Testis (tissue), 3 donors: ENCODE measurements around the gene SCIN. TPM values are rescaled to one million over a fixed set of nuclear protein-coding genes. Genes with fewer than 3 reads are reported as not detected.

ENCODE experiments used
- DNase-seq: peaks from one replicate; pipeline ENCODE4 v3.0.0-alpha.2; 2019
- H3K27ac ChIP-seq, 2 donors: fragments of 200-600 bp; sonication (generic); one replicate each; pipeline ENCODE4 v1.5.1; 2019
- H3K27me3 ChIP-seq: fragments of 200-600 bp; sonication (generic); one replicate; pipeline ENCODE4 v1.5.1; 2019
- H3K36me3 ChIP-seq: fragments of 200-600 bp; sonication (generic); one replicate; pipeline ENCODE4 v1.5.1; 2017; ENCODE audit warnings: low read depth; ENCODE audit errors: missing control alignments
- H3K4me1 ChIP-seq: fragments of 200-600 bp; sonication (generic); one replicate; pipeline ENCODE4 v1.5.1; 2019
- H3K4me3 ChIP-seq, 2 donors: fragments of 200-600 bp; sonication (generic); one replicate each; pipeline ENCODE4 v1.5.1; 2017 to 2019
- H3K9me3 ChIP-seq: fragments of 200-600 bp; sonication (generic); one replicate; pipeline ENCODE4 v1.5.1; 2017
- POLR2A ChIP-seq: fragments of 450-650 bp; IDR thresholded peaks from one replicate; pipeline ENCODE4 v1.6.1; 2017; ENCODE audit warnings: antibody characterized with exemption, mild to moderate bottlenecking, moderate library complexity
- WGBS, 2 donors: methylation state at CpG; one replicate each; pipeline ENCODE4 v1.1.5; 2018; 5-methylcytosine and 5-hydroxymethylcytosine counted together
- intact Hi-C: fragments of 100-400 bp; cut with DNase I; formaldehyde crosslinking; loops from one replicate; pipeline ENCODE4 v1.15.1; 2023; ENCODE audit warnings: low total_unique reads
- polyA plus RNA-seq: library from polyadenylated mRNA; stranded (reverse); fragments of 350-450 nt; fragmentation: Illumina TruSeq; extraction: RNeasy Lipid Tissue Mini Kit (QIAGEN cat#74804); gene quantifications from one replicate; pipeline ENCODE4 v1.2.3, GENCODE V29; 2014; ENCODE audit warnings: low read depth, low replicate concordance; ENCODE audit not compliant: insufficient read depth
- total RNA-seq, 2 donors: library from RNA; depleted of rRNA; stranded (reverse); fragments of >200 nt; gene quantifications; one replicate each; pipeline ENCODE4 v1.2.3, GENCODE V29; 2016
- TF ChIP-seq, protein P1 (sequence below), 3 experiments: fragments of 450-650 bp in 2 of 3; fragments of 200-600 bp in 1 of 3; sonication (generic) in 1 of 3; IDR thresholded peaks; one replicate each; pipeline ENCODE4 v1.5.1; 2016 to 2019; ENCODE audit warnings: antibody characterized with exemption in 3 of 3, mild to moderate bottlenecking in 2 of 3, moderate library complexity in 1 of 3

Gene SCIN
- total and polyA plus RNA-seq, 3 donors from 2014 or later = 4.7 to 21.9 (median 11.4) TPM

DNA sequence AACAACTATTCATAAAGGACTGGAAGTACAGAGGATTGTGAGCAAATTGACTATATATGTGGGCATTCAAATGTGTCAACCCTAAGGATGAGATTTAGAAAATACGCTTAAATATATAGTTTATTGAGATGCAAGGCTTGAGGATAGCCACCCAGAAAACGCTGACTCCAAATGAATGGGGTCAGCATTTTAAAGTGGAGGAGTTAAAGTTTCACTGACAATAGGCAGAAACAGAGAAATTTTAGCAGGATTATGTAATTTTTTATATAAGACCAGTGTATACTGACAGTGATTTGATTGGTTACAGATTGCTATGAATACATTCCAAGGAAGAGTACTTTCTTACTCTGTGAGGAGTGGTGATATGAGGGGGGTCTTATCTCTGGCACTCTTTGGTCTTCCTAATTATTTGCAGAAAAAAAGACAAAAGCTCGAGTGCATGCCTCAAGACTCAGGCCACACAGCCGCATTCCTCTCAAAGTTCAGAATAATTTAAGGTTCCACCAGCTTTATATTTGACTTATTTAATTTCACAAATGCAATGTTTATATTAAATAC lies 78.3 kb downstream of the SCIN start:
- H3K36me3 ChIP-seq = no peaks in the 10 kb centered on the region
- no peaks in the 10 kb centered on the region for H3K9me3 ChIP-seq
- no peaks in the 10 kb centered on the region for H3K4me1 ChIP-seq
- 75 to 78% methylated on average over 4 of the region's 4 CpGs for WGBS, 2 donors
- no peak for DNase-seq
- no peak for TF ChIP-seq POLR2A
- TF ChIP-seq, protein P1, sequence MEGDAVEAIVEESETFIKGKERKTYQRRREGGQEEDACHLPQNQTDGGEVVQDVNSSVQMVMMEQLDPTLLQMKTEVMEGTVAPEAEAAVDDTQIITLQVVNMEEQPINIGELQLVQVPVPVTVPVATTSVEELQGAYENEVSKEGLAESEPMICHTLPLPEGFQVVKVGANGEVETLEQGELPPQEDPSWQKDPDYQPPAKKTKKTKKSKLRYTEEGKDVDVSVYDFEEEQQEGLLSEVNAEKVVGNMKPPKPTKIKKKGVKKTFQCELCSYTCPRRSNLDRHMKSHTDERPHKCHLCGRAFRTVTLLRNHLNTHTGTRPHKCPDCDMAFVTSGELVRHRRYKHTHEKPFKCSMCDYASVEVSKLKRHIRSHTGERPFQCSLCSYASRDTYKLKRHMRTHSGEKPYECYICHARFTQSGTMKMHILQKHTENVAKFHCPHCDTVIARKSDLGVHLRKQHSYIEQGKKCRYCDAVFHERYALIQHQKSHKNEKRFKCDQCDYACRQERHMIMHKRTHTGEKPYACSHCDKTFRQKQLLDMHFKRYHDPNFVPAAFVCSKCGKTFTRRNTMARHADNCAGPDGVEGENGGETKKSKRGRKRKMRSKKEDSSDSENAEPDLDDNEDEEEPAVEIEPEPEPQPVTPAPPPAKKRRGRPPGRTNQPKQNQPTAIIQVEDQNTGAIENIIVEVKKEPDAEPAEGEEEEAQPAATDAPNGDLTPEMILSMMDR (IDR thresholded peaks at IDR 0.05) = no peak
- no peak overlapping the region for H3K4me3 ChIP-seq
- H3K27ac ChIP-seq = no peak overlapping the region
- no peaks in the 10 kb centered on the region for H3K27me3 ChIP-seq
- intact Hi-C loops = no loop called here

DNA sequence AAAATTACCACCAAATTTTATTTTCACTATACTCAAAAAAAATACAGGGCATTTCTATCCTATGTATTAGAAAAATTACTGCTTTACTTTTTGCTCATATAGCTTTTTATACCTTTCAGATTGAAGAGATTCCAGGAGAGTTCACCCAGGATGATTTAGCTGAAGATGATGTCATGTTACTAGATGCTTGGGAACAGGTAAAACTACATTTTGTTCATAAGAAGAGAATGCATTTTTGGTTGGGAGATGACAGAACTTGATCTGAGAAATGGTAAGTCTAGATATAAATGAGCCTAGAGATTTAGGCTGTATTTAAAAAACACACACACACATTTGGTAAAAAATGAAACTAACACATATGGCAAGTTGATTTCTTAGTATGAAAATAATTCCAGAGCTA lies 78.8 kb downstream of the SCIN start:
- H3K27ac ChIP-seq = no peak overlapping the region
- DNase-seq = no peak
- no peaks in the 10 kb centered on the region for H3K36me3 ChIP-seq
- no peak overlapping the region for H3K4me3 ChIP-seq
- no peaks in the 10 kb centered on the region for H3K9me3 ChIP-seq
- TF ChIP-seq, protein P1 (IDR thresholded peaks at IDR 0.05) = no peak
- TF ChIP-seq POLR2A = no peak
- intact Hi-C loops = no loop called here
- no peaks in the 10 kb centered on the region for H3K4me1 ChIP-seq
- no peaks in the 10 kb centered on the region for H3K27me3 ChIP-seq

DNA sequence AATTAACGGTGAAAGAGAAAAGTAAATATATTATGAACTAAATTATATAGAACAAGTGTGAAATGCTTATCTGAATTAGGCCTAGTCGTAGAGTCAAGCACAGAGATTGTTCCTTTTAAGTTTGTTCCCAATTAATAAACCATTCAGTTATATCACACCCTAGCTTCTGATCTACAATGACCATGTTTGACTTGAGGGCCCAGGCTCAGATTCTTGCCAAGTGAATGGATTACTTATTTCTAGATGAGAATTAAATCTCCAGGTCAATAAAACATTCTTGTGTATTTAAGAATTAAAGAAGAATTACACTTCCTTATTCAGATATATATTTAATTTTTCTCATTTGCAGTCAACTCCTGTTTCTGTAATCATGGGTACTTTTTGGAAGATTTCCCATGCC lies 79.6 kb downstream of the SCIN start:
- intact Hi-C loops = no loop called here
- Histone ChIP-seq H3K9me3 (no peaks in the 10 kb centered on the region), H3K4me1 (no peaks in the 10 kb centered on the region), H3K27me3 (no peaks in the 10 kb centered on the region), H3K4me3 (no peak overlapping the region), H3K36me3 (no peaks in the 10 kb centered on the region), H3K27ac (no peak overlapping the region)
- no peak for TF ChIP-seq POLR2A
- TF ChIP-seq, protein P1 (IDR thresholded peaks at IDR 0.05) = no peak
- no peak for DNase-seq
- WGBS, 2 donors = 79 to 90% methylated on average over 2 of the region's 2 CpGs

- intact Hi-C loops = no loop called here
- Histone ChIP-seq H3K4me1 (no peaks in the 10 kb centered on the region), H3K27me3 (no peaks in the 10 kb centered on the region), H3K9me3 (no peaks in the 10 kb centered on the region), H3K27ac (no peak overlapping the region), H3K36me3 (no peaks in the 10 kb centered on the region), H3K4me3 (no peak overlapping the region)
- TF ChIP-seq, protein P1 (IDR thresholded peaks at IDR 0.05) = no peak
- no peak for TF ChIP-seq POLR2A
- DNase-seq = no peak
- WGBS, 2 donors = 88 to 89% methylated on average over 3 of the region's 3 CpGs
Measured at GRCh38 chr7:12653110-12653509, 82.6 kb downstream of the SCIN start.

- WGBS, 2 donors = 64 to 69% methylated on average over 2 of the region's 2 CpGs
- no peaks in the 10 kb centered on the region for H3K36me3 ChIP-seq
- intact Hi-C loops = no loop called here
- DNase-seq = no peak
- no peaks in the 10 kb centered on the region for H3K27me3 ChIP-seq
- no peak overlapping the region for H3K4me3 ChIP-seq
- no peak for TF ChIP-seq POLR2A
- TF ChIP-seq, protein P1 (IDR thresholded peaks at IDR 0.05) = no peak
- no peaks in the 10 kb centered on the region for H3K4me1 ChIP-seq
- H3K27ac ChIP-seq = no peak overlapping the region
- no peaks in the 10 kb centered on the region for H3K9me3 ChIP-seq
Measured at GRCh38 chr7:12653518-12653917, 83.0 kb downstream of the SCIN start.
